Dermis blood vessel endothelial cell (primary cell): Measurements from ENCODE around the gene SLC8A1. TPM values are rescaled to one million over a fixed set of nuclear protein-coding genes. Genes with fewer than 3 reads are reported as not detected.
A peak's percentile ranks its signal among the peaks of the same experiment; 100 is the strongest.

Experiments used
- DNase-seq: peaks from one replicate; pipeline ENCODE4 v3.0.0; 2010
- total RNA-seq: library from RNA; depleted of rRNA; stranded (reverse); fragments of >200 nt; gene quantifications from 2 replicates; pipeline ENCODE4 v1.2.3, GENCODE V29; 2014

The SLC8A1 gene
- total RNA-seq, 1 donor from 2014 or later, result 1.5 TPM

DNA sequence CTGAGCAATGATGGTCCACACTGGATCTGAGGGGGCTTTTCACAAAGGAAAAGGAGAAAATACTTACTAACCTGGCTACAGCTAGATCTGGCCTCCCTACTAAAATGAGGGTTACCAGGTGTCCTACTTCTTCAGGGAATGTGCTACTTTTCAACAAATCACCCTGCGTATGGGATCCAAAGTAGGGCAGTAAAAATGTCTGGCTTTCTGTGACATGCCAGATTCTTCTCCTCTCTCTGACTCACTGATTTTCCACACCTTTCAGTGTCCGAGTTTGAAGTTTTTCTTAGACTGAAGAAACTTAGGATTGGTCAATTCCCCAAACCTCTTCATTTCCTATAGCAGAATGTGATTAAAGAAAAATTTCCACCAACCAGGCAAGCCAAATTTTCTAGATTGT lies 71.2 kb downstream of the SLC8A1 start:
- DNase-seq, result no peak

DNA sequence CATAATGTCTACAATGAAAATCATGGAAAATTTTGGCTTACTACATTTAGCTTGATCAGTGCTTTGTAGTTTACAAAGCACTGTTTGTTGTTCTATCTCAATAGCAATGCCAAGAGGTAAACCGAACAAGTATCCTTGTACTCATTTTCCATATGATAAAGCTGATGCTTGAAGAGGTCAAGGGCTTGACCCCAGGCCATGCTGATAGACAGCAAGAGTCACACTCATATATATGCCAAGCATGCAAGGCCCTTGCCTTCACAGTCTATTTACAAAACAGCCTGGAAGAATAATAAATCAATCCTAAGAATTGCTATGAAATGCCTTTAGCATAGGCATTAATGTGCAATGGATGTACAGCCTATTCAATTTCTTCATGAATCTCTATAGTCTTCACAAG lies 71.8 kb downstream of the SLC8A1 start:
- DNase-seq, result no peak

DNA sequence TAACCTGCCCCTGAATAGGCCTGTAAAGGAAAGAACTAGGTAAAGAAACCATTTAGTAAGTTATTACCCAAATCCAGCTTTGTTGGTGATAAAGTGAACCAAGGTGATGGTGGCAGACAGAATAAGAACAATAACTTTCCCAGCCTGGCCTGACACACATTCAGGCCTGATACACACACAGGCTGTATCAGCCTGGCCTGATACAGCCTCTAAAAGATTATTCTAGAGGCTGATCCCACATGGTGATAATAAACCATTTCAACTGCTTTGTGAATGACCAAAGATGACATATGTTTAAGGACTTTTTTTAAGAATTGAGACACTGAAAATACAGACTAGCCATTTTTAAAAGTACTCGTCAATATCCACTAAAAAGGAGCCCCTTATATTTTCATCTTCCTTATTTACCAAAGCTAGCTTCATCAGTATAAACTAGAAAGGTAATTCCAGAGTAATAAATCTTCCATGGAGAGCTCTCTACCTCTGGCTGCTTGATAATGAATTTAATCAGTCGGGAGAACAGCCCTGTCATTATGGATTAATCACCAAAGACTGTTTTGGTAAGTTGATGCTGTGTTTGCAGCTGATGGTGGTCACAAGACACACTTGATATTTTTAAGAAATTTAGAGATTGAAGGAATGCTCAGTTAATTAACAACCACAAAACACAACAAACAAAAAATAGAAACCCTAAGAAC lies 77.2 kb downstream of the SLC8A1 start:
- DNase-seq, result no peak

DNA sequence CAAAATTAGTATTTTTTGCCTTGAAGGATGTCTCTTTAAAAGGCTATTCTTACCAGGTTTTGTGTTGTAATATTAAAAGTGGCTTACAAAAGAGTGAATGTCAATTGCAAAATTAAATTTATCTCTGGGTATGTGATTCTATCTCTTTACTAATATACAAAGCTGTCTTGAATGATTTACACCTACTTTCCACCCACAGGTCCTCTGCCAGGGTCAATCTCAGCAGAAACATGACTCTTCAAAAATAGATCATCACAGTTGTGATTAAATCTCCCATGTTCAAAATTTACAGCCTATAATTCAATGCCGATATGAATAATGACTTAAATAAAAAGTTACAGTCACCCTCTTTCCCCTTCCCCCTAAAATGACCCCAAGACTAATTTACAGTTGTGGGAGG lies 78.8 kb downstream of the SLC8A1 start:
- DNase-seq, result no peak

DNA sequence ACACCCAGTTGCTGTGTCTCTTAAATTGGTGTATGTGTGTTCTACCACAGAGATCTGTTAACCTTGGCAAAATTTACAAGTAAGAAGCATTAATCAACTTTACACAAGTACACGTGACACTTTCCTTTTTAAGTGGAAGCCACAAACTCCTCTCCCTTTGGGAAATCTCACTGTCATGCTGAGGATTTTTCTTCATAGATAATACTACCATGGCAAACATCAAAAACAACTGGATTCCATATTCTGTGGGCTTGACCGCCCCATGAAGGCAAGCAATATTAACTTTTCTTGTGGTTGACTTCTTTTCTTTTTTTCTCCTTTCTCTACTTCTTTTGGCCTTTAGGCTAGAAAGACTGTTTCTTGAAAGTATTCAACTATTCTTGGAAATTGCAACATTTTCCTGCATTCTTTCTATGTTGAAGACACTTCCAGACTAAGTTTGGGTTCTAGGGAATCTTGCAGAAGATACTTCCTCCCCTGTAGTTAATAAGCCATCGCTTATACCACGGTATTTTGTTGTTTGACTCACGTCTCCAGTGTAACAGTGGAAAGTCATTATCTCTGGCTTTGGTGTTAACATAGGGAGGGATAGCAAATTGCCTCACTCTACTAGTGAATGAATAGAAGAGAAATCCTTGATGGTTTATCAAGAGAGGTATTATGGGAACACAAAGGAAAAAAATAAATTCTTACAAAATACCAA lies 79.5 kb downstream of the SLC8A1 start:
- no peak for DNase-seq

DNA sequence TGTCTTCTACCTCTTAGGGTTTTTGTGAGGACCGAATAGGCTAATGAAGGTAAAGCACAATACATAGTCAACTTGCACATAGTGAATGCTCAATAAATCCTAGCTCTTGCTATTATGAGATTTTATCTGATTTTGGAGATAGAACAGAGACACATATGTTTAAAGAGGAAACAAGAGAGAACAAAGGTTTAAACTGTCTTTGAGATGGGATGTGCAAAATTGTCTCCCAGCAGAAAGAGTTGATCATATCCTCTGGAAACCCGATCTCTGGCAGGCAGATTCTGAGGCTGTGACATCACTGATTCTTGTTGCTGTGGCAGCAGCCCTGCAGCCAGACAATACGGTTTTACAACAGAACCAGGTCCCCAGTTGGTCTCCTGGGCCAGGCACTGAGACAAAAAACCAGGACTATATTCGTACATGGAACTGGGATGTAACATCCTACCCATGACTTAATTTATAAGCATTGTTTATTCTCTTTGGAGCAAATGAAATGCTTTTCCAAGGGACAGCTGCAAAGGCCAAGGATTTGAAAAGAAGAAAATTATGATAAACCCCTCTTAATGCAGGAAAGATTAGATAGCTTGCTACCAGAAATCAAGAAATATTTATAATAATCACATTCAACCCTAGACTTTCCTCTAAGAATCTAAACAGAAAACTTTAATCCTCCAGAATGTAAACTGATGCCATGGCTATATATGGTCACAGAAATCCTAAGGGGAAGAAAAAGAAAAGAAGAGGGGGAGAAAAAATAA lies 80.2 kb downstream of the SLC8A1 start:
- DNase-seq, result peak; percentile 5

DNA sequence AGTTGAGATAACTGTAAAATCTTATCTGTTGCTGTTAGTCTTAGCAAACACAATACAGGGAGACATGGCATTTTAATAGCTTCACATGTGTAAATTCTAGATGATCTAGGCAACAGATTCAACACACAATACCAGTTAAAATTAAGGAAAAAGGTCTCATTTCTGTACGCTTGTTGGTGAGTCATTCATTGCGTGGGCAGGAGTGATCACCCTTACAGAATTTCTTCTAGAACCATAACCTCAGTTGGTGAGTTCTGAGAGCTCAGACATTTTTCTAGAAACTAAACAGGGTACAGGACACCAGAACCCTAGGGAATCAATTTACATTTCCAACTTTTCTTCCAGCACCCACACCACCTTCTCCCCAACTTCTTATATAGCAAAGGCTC lies 81.9 kb downstream of the SLC8A1 start:
- DNase-seq, result no peak

DNA sequence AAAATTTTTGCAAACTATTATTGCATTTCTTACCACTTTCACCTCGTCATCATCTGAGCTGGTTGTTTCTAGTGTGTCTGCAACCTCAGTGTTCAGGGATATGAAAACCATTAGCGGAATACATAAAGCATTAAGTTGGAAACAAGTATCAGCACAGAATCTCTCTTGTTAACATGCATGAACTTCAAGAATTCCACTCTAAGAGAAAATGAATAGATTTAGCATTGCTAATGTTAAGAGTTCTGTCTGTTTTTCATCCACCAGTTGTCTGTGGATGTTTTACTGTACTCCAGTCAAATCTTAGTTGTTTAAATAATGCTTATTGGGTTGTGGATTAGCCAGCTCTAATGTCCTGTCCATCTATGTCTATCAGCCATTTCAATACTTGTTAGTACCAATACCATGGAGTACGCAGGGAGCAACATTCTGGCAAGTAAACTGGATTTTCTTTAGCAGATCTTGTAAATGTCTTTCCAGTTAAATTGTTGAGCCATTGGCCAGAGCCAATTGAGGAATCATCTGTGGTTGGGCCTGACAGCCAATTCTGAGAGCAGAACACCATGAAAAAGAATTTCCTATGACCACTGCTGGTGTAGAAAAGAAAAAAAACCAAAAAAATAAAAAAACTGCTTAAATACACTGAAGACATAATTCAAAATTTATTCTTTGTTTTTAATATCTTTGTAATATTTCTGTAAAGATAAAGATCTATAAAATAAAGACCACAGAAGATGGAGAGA lies 82.5 kb downstream of the SLC8A1 start:
- DNase-seq, result no peak

DNA sequence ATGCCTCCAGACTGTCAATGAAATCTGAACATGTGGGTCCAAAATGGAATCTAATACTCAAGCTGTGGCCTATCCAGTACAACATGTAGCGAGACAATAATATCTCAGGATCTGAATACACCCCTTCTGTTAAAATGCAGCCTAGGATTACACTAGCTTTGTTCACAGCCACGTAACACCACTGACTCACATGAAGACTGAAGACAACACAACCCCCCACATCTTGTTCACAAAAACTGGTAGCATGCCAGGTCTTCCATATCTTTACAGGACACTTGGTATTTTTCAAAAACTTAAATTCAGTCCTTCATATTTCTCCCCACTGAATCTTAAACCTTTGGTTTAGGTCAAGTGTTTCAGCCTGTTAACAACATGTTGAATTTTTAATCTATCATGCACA lies 84.2 kb downstream of the SLC8A1 start:
- no peak for DNase-seq

DNA sequence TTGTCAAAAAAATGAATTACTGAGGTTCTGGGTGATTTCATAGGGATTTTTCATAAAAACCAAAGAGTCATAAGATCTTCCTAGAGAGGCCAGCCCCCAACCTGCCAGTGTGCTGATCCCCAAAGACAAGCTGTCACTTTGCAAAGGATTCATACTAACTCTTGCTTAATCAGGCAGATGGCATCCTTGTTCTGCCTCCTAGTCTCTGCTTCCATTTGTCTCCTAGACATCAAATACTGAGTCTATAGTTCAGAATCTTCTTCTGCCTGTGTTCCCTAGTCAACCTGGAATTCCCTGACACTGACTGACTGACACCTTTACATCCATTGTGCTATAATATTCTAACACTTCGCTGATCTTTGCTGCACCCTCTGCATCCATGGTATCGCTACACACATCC lies 84.9 kb downstream of the SLC8A1 start:
- DNase-seq, result no peak

DNA sequence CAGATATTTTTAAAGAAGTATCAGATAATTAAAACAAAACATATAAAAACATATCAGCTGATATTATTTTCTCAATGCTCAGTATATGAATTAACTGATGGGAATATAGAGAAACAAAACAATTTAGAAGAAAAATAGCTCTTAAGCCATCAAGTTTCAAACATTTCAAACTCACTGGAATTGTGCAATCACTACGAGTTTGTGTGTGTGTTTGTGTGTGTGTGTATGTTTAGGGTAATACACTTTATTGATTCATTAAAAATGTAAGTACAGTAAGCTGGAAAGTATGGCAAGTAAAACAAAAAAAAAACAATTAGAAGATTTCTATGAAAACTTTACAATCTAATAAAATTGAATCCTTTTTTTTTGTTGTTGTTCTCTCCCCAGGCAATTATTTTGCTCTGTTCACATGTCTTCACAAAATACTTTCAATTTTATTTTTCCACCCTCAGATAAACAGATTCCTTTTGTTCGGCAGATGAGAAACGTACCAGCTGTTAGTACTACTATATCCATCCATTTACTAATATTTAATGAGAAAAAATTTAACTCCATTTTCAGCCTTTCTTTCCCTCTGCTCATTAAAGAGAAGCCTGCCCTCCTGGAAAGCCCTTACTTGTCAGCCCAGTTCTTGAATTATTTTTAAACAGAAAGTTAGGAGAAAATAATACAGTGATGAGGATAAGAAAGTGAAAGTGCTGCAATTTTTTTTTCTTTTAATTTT lies 87.6 kb downstream of the SLC8A1 start:
- DNase-seq, result peak; percentile 4

DNA sequence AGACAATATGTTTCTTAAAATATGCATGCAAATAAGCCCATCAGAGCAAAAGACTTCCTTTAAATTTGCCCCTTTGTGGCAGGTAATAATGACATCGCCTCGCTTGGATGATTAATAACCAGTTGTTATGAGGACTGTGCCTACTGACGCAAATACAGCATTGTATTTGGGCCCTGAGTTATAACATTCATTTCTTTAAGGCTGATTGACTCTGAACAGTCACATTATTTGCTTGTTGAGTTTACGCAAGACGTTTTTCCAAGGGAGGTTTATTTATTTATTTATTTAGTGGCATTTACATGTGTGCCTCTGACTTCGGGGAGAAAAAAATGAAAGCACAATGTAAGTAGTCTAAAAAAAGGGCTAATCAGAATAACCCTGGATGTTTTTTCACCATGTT lies 88.3 kb downstream of the SLC8A1 start:
- DNase-seq, result no peak

DNA sequence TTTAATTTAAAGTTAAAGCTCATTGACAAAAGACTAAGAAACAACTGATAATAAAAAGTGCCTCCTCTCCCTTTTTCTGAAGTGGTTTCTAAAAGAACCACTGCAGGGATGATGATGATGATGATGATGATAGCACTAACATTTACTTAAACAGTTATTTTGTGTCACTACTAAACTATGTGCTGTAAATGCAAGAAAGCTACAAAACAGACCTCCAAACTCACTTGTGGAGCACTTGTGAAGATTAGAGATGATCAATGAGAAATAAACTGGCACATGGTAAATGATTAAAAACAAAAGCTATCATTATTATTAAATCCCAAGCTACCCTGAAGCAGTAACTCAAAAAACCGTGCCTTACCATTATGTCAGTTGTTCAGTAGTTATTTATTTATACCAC lies 88.7 kb downstream of the SLC8A1 start:
- no peak for DNase-seq

DNA sequence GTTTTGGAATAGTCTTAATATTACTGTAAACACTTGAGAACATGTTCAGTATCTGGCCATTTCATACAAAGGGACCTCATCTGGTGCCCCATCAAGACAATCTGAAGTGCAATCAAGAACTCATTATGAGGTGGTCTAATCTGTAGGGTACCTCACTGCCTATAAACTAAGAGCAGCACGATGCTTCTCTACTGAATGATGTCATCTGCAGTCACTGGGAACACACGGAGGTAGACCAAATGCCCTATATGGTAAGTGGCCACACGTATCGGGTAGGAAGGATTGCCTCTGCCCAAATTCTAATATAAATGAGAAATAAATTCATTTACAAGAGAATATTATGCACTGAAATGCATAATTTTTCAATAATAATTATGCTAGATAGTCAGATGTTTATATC lies 90.4 kb downstream of the SLC8A1 start:
- no peak for DNase-seq

DNA sequence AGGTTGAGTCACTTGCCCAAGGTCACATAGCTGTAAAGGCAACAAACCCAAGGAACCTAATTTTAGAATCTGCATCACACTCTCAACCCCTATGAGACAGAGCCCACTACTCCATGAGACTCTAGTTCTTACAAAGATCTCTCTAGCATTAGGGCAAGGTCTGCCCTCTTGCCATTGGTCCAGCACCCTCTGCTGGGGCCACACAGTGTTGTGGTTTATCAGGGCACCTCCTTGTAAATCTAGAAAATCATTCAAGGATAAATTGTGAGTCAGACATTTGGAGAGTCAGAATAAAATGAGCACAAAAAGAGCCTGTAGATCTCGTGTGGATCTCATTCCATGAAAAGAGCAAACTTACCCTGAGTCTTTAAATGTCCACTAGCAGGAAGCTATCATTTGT lies 91.2 kb downstream of the SLC8A1 start:
- no peak for DNase-seq

DNA sequence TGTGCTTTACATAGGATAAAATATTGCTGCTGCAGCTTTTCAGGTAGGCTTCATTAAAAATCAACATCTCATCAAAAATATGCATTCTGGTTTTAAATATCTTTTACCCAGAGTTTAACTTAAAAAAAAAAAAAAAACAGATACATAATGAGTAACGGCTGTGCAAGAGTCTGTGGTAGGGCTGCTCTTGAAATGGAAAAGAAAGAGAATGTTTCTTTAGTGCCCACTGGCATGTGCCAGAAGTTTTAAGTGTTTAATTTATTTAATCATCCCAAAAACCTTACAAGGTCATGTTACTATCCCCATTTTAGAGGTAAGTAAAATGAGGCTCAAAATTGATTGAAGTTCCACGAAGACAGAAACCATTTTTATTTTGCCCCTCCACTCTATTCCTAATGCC lies 92.1 kb downstream of the SLC8A1 start:
- no peak for DNase-seq

DNA sequence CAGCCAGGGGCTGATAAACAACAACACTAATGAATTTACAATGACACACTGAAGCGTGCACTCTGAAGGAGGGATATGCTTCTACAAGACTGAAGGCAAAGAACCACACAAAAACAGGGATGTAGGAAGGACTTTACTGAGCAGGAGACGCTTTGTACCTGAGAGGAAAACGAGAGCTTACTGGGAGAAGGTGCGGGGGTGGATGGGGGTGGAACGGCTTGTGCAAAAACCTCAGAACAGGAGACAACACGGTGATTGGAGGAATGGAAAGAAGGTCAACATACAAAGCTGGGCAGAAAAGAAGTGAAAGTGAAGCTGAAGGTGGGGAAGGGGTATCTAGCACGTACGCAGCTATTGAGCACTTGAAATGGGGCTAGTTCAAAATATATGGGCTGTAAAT lies 93.1 kb downstream of the SLC8A1 start:
- DNase-seq, result no peak

DNA sequence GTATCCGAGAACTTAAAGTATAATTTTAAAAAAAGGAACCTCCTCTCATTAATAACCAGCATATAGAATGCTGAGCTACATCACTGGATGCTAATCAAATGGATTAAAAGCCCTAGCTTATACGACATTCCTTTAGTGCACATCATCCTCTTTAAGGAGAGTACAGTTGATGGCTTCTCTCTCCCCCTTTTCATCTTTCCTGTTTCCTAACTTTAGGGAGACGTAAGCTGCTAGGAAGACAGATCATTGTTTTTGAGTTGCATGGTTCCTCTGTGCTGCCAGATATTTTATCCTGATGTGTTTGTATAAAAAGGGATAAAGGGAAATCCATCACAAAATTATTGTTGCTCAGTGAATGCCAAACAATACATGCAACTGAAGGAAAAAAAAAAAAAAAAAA lies 94.2 kb downstream of the SLC8A1 start:
- no peak for DNase-seq

DNA sequence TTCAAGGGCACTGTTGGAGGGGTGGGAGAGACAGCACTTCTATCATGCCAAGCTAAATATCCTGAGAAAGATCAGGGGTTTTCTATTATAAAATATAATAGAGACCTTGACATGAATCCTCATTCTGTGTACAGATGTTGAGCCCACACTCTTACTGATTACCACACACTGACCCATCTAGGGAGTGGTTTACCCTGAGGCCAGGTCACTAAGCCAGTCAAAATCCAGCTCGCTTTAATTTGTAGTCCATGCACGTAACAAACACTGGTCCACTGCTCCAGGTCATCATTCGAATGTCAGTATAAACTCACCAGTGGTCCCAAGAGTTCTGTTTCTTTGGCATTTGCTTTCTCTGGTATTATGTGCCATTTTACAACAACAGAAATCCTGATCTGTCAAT lies 96.4 kb downstream of the SLC8A1 start:
- DNase-seq, result no peak

DNA sequence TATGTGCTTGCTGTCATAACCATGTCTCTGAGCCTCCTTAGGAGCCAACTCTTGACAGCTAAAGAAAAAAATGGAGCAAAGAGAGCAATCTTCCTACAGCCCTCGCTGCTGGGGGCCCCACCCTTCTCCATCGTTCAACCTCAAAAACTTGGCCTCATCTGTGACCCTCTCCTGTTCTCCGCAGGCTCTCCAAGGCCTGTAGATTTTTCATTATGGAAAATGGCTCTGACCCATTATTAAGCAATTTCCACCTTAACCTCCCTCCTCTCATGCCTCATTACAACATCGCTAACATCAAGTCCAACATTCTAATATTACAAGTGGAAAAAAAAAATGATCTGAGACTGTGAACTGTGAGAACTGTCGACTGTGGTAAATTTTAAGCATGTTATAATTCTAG lies 98.7 kb downstream of the SLC8A1 start:
- DNase-seq, result no peak

DNA sequence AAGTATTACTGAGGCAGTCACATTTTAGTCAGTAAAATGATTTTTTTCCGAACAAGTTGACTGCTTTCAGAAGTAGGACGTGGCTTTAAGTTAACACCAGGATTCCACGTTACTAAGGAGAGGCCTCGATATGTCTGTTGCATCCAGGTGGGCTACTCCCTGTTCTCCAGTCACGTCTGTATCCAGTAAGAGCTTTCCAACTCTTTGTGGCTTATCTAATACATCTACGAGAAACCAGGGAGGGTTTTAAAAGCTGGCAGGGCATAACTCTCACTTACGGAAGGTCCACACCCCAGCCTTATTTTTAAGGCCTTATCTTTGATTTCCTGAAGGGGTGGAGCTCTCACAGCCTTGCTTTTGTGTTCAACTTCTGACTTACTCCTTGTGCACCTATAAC lies 99.2 kb downstream of the SLC8A1 start:
- no peak for DNase-seq

DNA sequence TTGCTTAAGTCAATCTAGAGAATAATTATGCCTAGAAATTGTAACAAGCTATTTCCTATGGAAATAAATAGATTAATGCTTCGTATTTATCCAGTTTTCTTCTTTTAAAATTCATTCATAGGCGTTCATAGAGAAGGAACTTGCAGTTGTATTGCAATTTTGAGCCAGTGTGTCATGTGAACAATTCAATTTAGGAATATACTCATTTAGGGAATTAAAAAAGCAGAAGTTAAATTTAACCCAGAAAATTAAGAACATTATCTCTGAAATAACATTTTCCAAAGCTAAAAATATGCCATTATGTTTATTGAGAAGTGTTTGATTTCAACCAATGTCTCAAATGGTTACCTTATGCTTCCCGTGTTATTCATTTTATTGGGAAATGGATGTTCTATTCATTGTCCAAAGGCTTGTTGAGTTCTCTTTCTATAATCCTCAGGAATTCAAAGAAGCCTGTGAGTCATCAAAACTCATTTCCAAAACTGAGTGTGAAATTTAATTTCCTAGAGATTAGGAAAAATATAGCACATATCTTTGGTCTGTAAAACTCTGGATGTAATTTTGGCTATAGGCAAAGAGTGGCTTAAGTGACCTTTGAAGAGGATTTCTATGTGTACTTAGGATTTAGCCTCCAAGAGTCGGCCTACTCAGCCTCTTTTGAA lies 99.7 kb downstream of the SLC8A1 start:
- DNase-seq, result no peak
